GM21825 (cell line): ENCODE measurements around the gene SPRY1.

Experiments used
- ATAC-seq: cut with Tn5 transposase; IDR thresholded peaks from one replicate; pipeline ENCODE4 v1.9.1; 2021; ENCODE audit warnings: mild to moderate bottlenecking, moderate library complexity; ENCODE audit not compliant: unreplicated experiment

SPRY1 gene

GRCh38 chr4:123408471-123409084, 12.0 kb downstream of the SPRY1 start:
- no peak for ATAC-seq

GRCh38 chr4:123409334-123409733, 12.7 kb downstream of the SPRY1 start:
- no peak for ATAC-seq

DNA sequence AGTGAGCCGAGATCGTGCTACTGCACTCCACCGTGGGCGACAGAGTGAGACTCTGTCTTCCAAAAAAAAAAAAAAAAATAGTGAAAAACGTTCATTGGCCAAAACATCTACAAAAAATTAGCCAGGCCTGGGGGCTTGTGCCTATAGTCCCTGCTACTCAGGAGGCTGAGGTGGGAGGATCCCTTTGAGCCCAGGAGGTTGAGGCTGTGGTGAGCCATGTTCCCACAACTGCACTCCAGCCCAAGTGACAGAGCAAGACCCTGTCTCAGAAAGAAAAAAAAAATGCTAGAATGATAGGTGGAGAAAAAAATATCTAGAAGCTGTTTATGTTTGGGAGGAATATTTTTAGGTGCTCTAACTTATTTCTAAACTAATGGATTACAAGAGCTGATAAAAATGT, 14.9 kb downstream of the SPRY1 start:
- ATAC-seq, result no peak

GRCh38 chr4:123412091-123412505, 15.5 kb downstream of the SPRY1 start:
- peak; percentile 73 for ATAC-seq

DNA sequence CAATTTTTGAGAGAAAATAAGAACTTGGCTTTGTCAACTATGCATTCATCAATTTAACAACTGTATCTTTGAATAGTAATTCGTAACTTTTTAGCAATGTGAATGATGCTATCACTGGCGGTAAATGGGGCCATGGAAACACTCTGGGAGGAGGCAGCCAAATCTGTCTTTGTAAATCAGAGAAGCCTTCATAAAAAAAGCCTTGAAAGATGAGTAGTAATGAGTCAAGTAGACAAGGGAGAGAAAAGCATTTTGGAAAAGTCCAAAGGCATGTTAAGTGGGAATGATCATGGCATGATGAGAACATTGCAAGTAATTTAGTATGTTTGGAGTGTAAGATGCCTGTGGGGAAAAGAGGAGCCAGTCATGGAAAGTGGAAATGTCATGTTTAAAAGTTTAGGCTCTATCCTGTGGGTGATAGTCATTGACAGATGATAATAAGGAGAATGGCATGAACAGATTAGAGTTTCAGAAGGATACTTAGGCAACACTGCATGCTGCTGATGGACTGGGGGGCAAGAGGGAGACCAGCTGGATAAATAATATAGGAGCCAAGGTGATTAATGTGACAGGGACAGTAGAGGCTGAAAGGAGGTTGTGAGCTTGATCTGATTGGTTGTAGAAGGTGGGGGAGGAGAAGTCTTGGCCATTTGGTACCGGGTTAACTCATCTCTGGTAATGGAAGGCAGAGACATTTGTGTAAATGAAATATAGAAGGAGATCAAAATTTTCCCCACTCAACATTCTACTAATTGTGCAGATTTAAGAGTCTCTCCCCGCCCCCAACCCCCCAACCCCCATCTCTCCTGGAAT, 16.3 kb downstream of the SPRY1 start:
- no peak for ATAC-seq

DNA sequence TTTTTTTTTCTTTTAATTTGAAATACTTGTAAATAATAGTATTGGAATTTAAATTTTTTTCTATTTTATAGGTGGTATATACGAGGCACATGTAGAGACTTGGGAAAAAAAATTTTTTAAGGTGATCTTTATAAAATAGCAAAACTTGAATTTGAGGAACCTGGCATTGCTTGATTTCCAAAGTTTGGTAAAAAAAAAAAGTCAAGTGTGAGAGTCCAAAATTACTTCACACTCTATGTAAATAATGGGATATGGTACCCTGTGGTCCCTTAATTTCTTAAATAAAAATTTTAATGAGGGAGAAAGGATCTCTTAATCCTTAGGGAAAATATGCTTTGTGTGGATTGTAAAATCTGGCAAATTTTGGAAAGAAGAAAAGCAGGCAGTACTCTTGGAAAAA, 19.0 kb downstream of the SPRY1 start:
- no peak for ATAC-seq

DNA sequence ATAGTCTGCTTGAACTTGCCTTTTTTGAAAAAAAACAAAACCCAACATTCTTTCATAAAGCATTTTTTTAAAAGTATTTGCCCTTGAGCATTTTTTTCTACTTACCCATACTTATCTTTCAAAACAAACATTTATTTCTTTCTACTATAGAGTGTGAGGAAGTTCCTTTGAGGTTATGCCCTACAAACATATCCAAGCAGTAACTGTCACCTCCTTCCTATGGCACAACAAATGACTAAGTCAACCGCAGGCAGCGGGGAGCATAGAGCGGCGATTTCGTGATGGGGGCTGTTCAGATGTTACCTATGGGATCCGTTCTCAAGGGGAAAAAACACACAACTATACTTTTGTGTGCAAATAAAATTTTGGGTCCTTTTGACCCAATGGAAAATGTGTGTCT, 19.4 kb downstream of the SPRY1 start:
- ATAC-seq, result peak; percentile 29

DNA sequence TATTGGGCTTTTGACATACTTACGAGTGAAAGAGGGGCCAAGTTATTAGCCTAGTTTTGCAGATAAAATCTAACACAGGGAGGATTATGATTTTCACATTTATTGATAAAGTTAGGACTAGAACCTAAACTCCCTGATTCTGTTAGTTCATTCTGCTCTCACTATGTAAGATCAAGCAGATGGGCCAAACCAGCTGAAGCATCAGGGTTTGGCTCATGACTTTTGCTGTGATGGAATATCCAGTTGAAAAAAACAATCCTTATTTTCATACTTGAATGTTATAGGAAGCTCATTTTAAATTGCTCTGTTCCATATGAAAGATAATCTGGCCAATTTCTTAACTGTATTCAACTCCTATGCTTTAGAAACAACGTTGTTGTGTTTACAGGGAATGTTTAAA, 21.2 kb downstream of the SPRY1 start:
- no peak for ATAC-seq

DNA sequence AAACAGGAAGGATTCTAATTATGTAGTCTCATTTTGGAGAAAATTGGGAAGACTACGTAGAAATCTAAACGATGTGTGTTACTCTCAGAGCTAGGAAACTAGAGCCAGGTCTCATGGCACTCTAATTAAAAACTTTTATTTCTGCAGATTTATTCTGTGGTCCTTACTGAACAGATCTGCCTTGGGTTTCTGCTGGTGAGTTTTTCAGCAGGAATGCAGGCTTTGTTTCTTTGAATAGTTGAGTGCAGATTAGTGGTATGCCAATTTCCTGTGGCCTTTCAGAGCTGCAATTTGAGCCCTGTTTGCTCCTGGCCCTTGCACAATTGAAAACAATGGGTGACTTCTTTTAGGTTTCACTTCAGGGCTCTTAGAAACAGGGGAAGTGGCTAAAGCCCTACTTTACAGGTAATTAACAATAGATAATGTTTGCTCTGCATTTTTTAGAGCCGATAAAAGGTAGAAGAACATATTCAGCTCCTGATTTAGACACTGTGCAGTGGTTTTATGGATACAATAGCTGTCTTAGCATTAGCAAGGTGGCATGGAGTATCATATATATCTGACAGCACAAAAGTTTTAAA, 21.8 kb downstream of the SPRY1 start:
- ATAC-seq, result peak; percentile 85

DNA sequence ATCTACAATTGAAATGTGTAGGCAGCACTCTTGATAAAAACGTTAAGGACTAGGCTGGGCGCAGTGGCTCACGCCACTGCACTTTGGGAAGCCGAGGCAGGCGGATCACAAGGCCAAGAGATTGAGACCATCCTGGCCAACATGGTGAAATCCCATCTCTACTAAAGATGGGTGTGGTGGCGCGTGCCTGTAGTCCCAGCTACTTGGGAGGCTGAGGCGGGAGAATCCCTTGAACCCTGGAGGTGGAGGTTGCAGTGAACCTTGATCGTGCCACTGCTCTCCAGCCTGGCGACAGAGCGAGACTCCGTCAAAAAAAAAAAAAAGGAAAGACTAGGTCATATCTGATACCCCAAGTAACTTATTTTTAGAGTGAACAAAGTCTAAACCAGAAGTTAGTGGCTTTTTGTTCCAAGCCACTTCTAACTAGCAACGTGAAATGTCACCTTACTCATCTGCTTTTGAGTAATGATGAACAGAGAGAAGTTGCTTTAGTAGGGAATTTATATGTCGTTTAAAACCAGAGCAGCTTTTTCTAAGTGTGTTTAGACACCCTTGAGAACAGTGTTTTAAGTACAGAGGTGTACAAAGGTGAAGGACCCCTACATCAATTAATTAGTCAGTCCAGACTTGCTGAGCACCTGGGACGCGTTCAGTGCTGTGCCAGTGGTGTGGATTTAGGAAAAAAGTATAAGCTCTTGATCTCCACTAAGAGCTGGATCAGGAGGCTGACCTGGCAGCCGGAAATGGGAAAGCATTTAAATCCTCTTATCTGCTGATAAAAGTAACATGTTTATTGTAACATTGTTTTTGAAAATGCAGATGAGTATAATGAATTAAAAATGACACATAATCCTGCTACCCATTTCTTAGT, 23.5 kb downstream of the SPRY1 start:
- no peak for ATAC-seq

DNA sequence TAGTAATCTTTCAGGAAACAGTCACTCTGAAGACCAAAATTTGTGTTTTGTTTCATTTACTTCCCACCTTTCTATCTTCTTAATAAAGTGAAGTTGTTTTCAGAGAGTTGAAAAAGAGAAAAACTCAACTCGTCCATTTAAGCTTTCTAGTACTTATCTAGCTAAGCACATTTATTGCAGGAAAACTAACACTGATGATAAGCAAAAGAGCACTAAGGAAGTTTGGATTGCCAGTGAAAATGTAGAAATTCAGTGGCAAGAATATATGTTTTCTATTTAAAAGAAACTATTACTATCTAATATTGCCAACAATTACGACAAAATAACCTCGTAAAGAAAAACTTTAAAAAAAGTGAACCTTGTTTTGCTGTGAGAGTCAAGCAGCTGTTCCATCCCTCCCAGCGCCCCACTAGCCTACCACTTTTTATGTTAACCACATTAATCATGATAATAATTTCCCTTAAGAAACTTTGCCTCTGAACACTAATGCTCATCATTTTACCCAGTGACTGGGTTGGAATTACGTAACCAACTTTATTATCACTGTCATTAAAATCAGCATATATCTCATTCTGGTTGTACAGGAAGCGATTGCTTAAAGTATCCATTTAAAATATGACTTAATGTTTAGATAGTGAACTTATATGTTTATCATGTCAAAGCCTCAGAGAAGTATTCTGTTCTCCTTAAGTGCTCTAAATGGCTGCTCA, 24.8 kb downstream of the SPRY1 start:
- no peak for ATAC-seq

- ATAC-seq, result no peak
These were observed 25.6 kb downstream of the SPRY1 start for GRCh38 chr4:123421937-123422781.

DNA sequence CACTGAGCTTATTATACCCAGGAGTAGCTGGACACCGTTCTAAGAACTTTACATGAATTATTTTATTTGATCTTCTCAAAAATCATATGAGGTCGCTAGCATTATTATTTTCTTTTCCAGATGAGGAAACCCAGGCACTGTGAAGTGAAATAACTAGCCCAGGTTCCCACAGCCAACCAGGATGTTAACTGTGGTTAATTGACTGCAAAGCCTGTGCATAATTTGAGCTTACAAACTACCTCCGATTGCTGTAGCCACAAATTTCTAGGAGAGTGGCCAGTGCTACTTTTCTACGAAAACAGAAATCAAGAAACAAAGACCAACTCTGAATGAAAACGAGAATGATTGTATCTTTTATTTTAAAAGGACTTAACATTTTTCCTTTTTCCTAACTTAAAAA, 27.2 kb downstream of the SPRY1 start:
- no peak for ATAC-seq

- ATAC-seq, result no peak
These were observed 31.4 kb downstream of the SPRY1 start for GRCh38 chr4:123427951-123428350.

GRCh38 chr4:123430031-123430430, 33.4 kb downstream of the SPRY1 start:
- no peak for ATAC-seq

DNA sequence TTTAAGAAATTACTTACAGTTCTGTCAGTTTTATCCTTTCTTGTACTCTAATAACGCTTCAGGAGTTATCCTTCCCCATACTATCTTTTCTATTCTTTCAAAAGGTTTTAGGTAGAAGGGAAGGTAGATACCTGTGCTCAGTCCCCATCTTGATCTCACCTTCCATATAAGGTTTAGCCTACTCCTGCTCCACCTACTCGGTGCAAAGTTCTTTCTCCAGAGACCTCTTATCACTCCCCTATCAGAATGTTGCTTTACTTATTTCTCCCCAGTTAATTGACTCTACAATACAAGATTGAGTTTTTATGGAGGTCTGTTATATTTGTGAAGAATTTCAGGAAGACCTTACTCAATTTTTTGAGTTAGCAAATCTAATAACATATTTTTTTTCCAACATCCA, 33.9 kb downstream of the SPRY1 start:
- ATAC-seq, result no peak

- ATAC-seq, result no peak
These were observed 37.0 kb downstream of the SPRY1 start for GRCh38 chr4:123433573-123433972.

DNA sequence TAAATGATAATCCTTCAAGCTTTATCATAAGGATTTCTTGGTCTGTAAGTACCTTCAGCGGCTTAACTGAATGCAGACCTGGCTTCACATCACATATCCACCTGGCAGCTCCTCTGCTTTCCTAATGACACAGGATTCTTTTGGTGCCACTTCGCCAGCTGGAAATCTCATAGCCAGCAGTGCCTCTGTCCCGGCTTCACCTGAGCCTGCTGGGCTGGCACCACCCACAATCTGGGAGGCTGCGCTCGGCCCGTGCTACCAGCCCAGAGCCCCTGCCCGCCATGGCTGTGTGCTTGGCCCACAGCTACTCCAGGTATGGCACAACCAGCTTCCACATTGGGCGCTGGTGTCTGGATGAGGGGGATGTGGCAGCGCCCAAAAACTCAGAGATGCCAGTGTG, 37.4 kb downstream of the SPRY1 start:
- no peak for ATAC-seq

DNA sequence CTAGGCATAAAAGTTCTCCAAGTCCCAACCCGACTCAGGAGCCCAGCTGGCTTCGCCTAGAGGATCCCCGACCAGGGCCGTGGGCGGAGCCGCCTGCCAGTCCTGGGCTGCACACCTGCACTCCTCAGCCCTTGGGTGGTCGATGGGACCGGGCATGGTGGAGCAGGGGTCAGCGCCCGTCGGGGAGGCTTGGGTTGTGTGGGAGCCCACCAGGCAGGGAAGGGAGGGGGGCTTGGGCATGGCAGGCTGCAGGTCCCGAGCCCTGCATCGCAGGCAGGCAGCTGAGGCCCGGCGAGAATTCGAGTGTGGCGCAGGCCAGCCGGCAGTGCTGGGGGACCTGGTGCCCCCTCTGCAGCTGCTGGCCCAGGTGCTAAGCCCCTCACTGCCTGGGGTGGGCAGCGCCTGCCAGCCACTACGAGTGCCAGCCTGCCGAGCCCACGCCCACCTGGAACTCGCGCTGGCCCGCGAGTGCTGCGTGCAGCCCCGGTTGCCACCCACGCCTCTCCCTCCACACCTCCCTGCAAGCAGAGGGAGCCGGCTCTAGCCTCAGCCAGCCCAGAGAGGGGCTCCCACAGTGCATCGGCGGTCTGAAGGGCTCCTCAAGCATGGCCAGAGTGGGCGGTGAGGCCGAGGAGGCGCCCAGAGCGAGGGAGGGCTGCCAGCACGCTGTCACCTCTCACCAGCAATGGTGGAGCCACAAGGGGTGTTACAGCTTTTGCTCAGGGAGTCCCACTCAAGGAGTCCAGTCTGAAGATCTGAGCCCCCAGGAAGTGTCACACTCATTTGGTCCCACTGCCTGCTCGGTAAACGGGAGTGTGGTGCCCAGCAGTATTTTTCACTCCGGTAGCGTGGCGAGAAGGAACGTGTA, 38.9 kb downstream of the SPRY1 start:
- ATAC-seq, result no peak
